ENCODE data around the gene TMEM212.

Gene TMEM212

DNA sequence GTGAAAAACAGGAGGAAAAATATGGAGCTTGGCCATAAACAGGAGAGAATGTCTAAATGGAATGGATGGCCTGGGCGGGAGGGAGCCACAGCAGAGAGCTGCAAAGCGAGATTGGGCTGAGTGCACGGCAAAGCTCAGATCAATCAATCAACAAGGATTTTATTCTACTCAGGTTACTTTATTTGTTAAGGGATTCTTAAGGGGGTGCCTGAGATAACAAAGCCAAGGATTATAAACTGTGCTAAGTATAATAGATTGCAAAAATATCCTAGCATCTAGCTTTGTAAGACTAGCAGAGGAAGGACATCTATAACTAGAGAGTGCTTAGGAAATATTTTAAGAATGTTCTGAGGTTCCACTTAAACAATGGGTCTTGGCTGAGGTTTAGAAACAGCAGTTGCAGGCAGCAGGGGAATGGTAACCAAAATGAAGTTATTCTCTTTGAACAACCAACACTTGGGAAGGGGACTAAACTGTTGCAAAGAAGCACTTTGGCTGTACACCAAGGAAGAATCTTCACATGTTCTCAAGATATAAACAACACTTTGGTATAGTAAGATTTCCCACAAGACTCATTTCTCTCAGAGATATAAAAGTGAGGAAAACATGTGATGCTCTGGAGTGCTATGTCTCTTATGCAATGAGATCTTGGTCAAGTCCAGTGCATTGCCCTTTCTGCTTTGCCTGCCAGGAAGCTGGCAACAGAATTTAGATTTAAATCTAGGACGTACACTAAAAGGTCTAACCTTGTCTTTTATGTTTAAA, 35.5 kb downstream of the TMEM212 start:
- H2AFZ ChIP-seq (ENCODE audit: low read length) = no peak overlapping the region
- H3F3A ChIP-seq (ENCODE audit: low read depth) = no peaks in the 10 kb centered on the region
- H3K27me3 ChIP-seq (ENCODE audit: insufficient read depth, low read length, poor library complexity, severe bottlenecking) = no peaks in the 10 kb centered on the region
- H3K9me3 ChIP-seq (ENCODE audit: insufficient read depth, low read depth, low read length) = no peaks in the 10 kb centered on the region
- no peaks in the 10 kb centered on the region for H3K36me3 ChIP-seq (ENCODE audit: insufficient read depth, low read length)
- no peak overlapping the region for H3K4me3 ChIP-seq (ENCODE audit: low read length, poor library complexity, severe bottlenecking)
- no peaks in the 10 kb centered on the region for H3K79me2 ChIP-seq (ENCODE audit: insufficient read depth, low read length)
- no peaks in the 10 kb centered on the region for H4K20me1 ChIP-seq (ENCODE audit: insufficient read depth, low read length, poor library complexity, severe bottlenecking)
- TF ChIP-seq, protein P1, sequence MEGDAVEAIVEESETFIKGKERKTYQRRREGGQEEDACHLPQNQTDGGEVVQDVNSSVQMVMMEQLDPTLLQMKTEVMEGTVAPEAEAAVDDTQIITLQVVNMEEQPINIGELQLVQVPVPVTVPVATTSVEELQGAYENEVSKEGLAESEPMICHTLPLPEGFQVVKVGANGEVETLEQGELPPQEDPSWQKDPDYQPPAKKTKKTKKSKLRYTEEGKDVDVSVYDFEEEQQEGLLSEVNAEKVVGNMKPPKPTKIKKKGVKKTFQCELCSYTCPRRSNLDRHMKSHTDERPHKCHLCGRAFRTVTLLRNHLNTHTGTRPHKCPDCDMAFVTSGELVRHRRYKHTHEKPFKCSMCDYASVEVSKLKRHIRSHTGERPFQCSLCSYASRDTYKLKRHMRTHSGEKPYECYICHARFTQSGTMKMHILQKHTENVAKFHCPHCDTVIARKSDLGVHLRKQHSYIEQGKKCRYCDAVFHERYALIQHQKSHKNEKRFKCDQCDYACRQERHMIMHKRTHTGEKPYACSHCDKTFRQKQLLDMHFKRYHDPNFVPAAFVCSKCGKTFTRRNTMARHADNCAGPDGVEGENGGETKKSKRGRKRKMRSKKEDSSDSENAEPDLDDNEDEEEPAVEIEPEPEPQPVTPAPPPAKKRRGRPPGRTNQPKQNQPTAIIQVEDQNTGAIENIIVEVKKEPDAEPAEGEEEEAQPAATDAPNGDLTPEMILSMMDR (conservative IDR thresholded peaks at IDR 0.05; ENCODE audit: low read length) = no peak
- no peak for TF ChIP-seq EZH2phosphoT487 (IDR thresholded peaks at IDR 0.05; ENCODE audit: borderline replicate concordance)
- no peak overlapping the region for H3K9ac ChIP-seq (ENCODE audit: low read depth, low read length, poor library complexity, severe bottlenecking)
- H3K9me2 ChIP-seq (replicated peaks; ENCODE audit: low read depth, low read length) = no peaks in the 10 kb centered on the region
- no peak overlapping the region for H3K4me2 ChIP-seq (ENCODE audit: low read depth, low read length, poor library complexity, severe bottlenecking)
- H3K4me1 ChIP-seq (ENCODE audit: insufficient read depth, low read length, poor library complexity, severe bottlenecking) = peaks cover 10% of the 10 kb centered on the region

- TF ChIP-seq EZH2phosphoT487 (IDR thresholded peaks at IDR 0.05; ENCODE audit: borderline replicate concordance) = no peak
- TF ChIP-seq, protein P1 (conservative IDR thresholded peaks at IDR 0.05; ENCODE audit: low read length) = no peak
- Histone ChIP-seq H3K9me2 (replicated peaks; ENCODE audit: low read depth, low read length) (no peaks in the 10 kb centered on the region), H3F3A (ENCODE audit: low read depth) (no peaks in the 10 kb centered on the region), H3K27me3 (ENCODE audit: insufficient read depth, low read length, poor library complexity, severe bottlenecking) (no peaks in the 10 kb centered on the region), H3K9me3 (ENCODE audit: insufficient read depth, low read depth, low read length) (no peaks in the 10 kb centered on the region), H3K4me2 (ENCODE audit: low read depth, low read length, poor library complexity, severe bottlenecking) (no peak overlapping the region), H3K79me2 (ENCODE audit: insufficient read depth, low read length) (no peaks in the 10 kb centered on the region), H3K9ac (ENCODE audit: low read depth, low read length, poor library complexity, severe bottlenecking) (no peak overlapping the region), H3K36me3 (ENCODE audit: insufficient read depth, low read length) (no peaks in the 10 kb centered on the region), H2AFZ (ENCODE audit: low read length) (no peak overlapping the region), H3K4me3 (ENCODE audit: low read length, poor library complexity, severe bottlenecking) (no peak overlapping the region), H3K4me1 (ENCODE audit: insufficient read depth, low read length, poor library complexity, severe bottlenecking) (peaks cover 4% of the 10 kb centered on the region), H4K20me1 (ENCODE audit: insufficient read depth, low read length, poor library complexity, severe bottlenecking) (no peaks in the 10 kb centered on the region)
These were observed 36.3 kb downstream of the TMEM212 start for GRCh38 chr3:171879472-171879871.

GRCh38 chr3:171880101-171880870, 37.1 kb downstream of the TMEM212 start:
- no peak overlapping the region for H3K9ac ChIP-seq (ENCODE audit: low read depth, low read length, poor library complexity, severe bottlenecking)
- H4K20me1 ChIP-seq (ENCODE audit: insufficient read depth, low read length, poor library complexity, severe bottlenecking) = no peaks in the 10 kb centered on the region
- no peak overlapping the region for H2AFZ ChIP-seq (ENCODE audit: low read length)
- no peaks in the 10 kb centered on the region for H3F3A ChIP-seq (ENCODE audit: low read depth)
- H3K79me2 ChIP-seq (ENCODE audit: insufficient read depth, low read length) = no peaks in the 10 kb centered on the region
- no peaks in the 10 kb centered on the region for H3K27me3 ChIP-seq (ENCODE audit: insufficient read depth, low read length, poor library complexity, severe bottlenecking)
- H3K4me3 ChIP-seq (ENCODE audit: low read length, poor library complexity, severe bottlenecking) = no peak overlapping the region
- no peaks in the 10 kb centered on the region for H3K9me3 ChIP-seq (ENCODE audit: insufficient read depth, low read depth, low read length)
- H3K36me3 ChIP-seq (ENCODE audit: insufficient read depth, low read length) = no peaks in the 10 kb centered on the region
- H3K4me1 ChIP-seq (ENCODE audit: insufficient read depth, low read length, poor library complexity, severe bottlenecking) = no peaks in the 10 kb centered on the region
- no peak overlapping the region for H3K4me2 ChIP-seq (ENCODE audit: low read depth, low read length, poor library complexity, severe bottlenecking)
- TF ChIP-seq, protein P1 (conservative IDR thresholded peaks at IDR 0.05; ENCODE audit: low read length) = no peak
- no peak for TF ChIP-seq EZH2phosphoT487 (IDR thresholded peaks at IDR 0.05; ENCODE audit: borderline replicate concordance)
- H3K9me2 ChIP-seq (replicated peaks; ENCODE audit: low read depth, low read length) = no peaks in the 10 kb centered on the region
